GM23248 (cell line): ENCODE data around the gene ARL17B. TPM values are rescaled to one million over a fixed set of nuclear protein-coding genes. Genes with fewer than 3 reads are reported as not detected.
"Not testable (repeated sequence)": the region's sequence is repeated elsewhere in the genome, so short reads cannot be mapped to it uniquely, and the experiment has no call there.

Source experiments
- DNase-seq: peaks from one replicate; pipeline ENCODE4 v3.0.0-alpha.2; 2015
- H2AFZ ChIP-seq: fragments of 200-600 bp; sonication (generic); 2 replicates; pipeline ENCODE4 v1.6.1; 2016; ENCODE audit warnings: antibody characterized with exemption
- H3F3A ChIP-seq: fragments of 200-600 bp; sonication (generic); 2 replicates; pipeline ENCODE4 v1.6.1; 2016; ENCODE audit warnings: mild to moderate bottlenecking, antibody characterized with exemption, mixed run types; ENCODE audit not compliant: insufficient read depth
- H3K27ac ChIP-seq: fragments of 200-600 bp; sonication (generic); 2 replicates; pipeline ENCODE4 v1.5.1; 2016; ENCODE audit warnings: mild to moderate bottlenecking
- H3K27me3 ChIP-seq: fragments of 200-600 bp; sonication (generic); replicated peaks from 2 replicates; pipeline ENCODE4 v1.6.1; 2016; ENCODE audit warnings: mild to moderate bottlenecking; ENCODE audit not compliant: insufficient read depth
- H3K36me3 ChIP-seq: fragments of 200-600 bp; sonication (generic); 2 replicates; pipeline ENCODE4 v1.6.1; 2016; ENCODE audit warnings: low read depth, mild to moderate bottlenecking
- H3K4me1 ChIP-seq: fragments of 200-600 bp; sonication (generic); 2 replicates; pipeline ENCODE4 v1.6.1; 2016; ENCODE audit warnings: mild to moderate bottlenecking; ENCODE audit not compliant: insufficient read depth
- H3K4me2 ChIP-seq: fragments of 200-600 bp; sonication (generic); one replicate; pipeline ENCODE4 v1.6.1; 2016; ENCODE audit warnings: mild to moderate bottlenecking; ENCODE audit not compliant: unreplicated experiment
- H3K4me3 ChIP-seq: fragments of 200-600 bp; sonication (generic); 2 replicates; pipeline ENCODE4 v1.5.1; 2016; ENCODE audit warnings: mild to moderate bottlenecking
- H3K79me2 ChIP-seq: fragments of 200-600 bp; sonication (generic); 2 replicates; pipeline ENCODE4 v1.6.1; 2016; ENCODE audit warnings: mild to moderate bottlenecking; ENCODE audit not compliant: insufficient read depth
- H3K9ac ChIP-seq: fragments of 200-600 bp; sonication (generic); 2 replicates; pipeline ENCODE4 v1.6.1; 2016; ENCODE audit warnings: mild to moderate bottlenecking
- H3K9me2 ChIP-seq: fragments of 200-600 bp; sonication (generic); 2 replicates; pipeline ENCODE4 v1.6.1; 2016; ENCODE audit warnings: mixed run types, mild to moderate bottlenecking, moderate library complexity; ENCODE audit not compliant: insufficient read depth
- H3K9me3 ChIP-seq: fragments of 200-600 bp; sonication (generic); one replicate; pipeline ENCODE4 v1.6.1; 2017; ENCODE audit warnings: low read depth
- H4K20me1 ChIP-seq: fragments of 200-600 bp; sonication (generic); 2 replicates; pipeline ENCODE4 v1.6.0; 2016; ENCODE audit not compliant: insufficient read depth
- WGBS, 2 experiments: methylation state at CpG; one replicate each; pipeline ENCODE4 v1.1.6; 2015 to 2017; ENCODE audit warnings: low lambda C conversion rate in 2 of 2, low coverage in 1 of 2; ENCODE audit errors: missing lambda C conversion rate in 2 of 2; 5-methylcytosine and 5-hydroxymethylcytosine counted together
- in situ Hi-C: fragments of 300-500 bp; cut with MboI; formaldehyde crosslinking; loops from 2 replicates; pipeline ENCODE4 v1.15.0; 2020
- polyA plus RNA-seq: library from polyadenylated mRNA; unstranded; fragments of >200 nt; fragmentation: Nextera tagmentation; extraction: Ambion mirVana; gene quantifications from 2 replicates; pipeline ENCODE4 v1.2.1, GENCODE V29; 2016
- total RNA-seq: library from RNA; depleted of rRNA; stranded (reverse); fragments of >200 nt; shearing (Covaris generic); gene quantifications from 2 replicates; pipeline ENCODE4 v1.2.3, GENCODE V29; 2014

The ARL17B gene
- total and polyA plus RNA-seq, 2 experiments from 2014 or later, result 2.6 to 14.4 TPM

- not testable (repeated sequence) for H4K20me1 ChIP-seq, H3K36me3 ChIP-seq
- WGBS, 2 experiments, result no CpG with 5 or more reads among the region's 4 CpGs
These were observed 7.7 kb downstream of the ARL17B start for GRCh38 chr17:46353856-46354255.

DNA sequence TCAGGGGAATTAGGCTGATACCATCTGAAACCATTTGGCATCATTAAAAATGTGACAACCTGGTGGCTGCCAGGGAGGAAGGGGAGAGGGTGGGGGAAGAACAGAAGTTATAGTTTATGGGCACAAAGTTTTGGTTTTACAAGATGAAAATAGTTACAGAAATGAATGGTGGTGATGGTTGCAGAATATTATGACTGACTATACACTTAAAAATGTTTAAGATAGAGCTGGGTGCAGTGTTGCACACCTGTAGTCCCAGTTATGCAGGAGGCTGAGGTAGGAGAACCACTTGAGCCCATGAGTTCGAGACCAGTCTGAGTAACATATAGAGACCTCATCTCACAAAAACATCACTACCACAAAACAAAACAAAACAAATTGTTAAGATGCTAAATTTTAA, 12.5 kb downstream of the ARL17B start:
- not testable (repeated sequence) for H3K9ac ChIP-seq

More at GRCh38 chr17:46353856-46354255, 7.7 kb downstream of the ARL17B start:
- H3K79me2 ChIP-seq, H3K4me1 ChIP-seq, H3K4me3 ChIP-seq, DNase-seq, H3K9me2 ChIP-seq, H3K27ac ChIP-seq, H3K9me3 ChIP-seq, H3F3A ChIP-seq, H3K4me2 ChIP-seq, in situ Hi-C loops, H3K9ac ChIP-seq, H3K27me3 ChIP-seq, H2AFZ ChIP-seq: not testable (repeated sequence)

DNA sequence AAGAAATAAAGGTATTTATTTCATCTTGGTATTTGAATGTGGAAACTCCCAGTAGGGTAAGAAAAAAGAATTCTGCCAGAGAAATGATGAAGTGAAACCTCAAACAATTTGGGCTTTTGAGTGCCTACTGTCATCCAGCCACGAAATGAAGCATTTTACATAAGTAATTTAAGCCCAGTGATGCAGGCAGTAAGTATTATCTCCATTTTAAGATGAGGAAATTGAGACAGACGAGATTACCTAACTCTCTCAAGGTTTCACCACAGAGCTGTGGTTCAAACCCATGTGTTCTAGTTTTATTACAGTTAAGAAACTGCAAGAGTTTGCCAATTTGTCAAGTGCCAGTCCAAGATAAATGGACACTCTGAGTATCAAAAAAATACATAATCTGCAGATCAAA, 13.2 kb downstream of the ARL17B start:
- H3K79me2 ChIP-seq, H3K36me3 ChIP-seq, H3K27ac ChIP-seq, H3F3A ChIP-seq, H3K4me2 ChIP-seq, in situ Hi-C loops, H3K4me1 ChIP-seq, DNase-seq, H2AFZ ChIP-seq, H3K9me2 ChIP-seq, H3K9me3 ChIP-seq, H3K27me3 ChIP-seq, H3K9ac ChIP-seq, H3K4me3 ChIP-seq, H4K20me1 ChIP-seq: not testable (repeated sequence)
- WGBS, 2 experiments, result no CpG with 5 or more reads among the region's 2 CpGs

More for the DNA sequence above, 12.5 kb downstream of the ARL17B start:
- H3K4me3 ChIP-seq, H3K27ac ChIP-seq, DNase-seq, H3K36me3 ChIP-seq, H4K20me1 ChIP-seq, H2AFZ ChIP-seq, H3F3A ChIP-seq, H3K4me2 ChIP-seq, H3K79me2 ChIP-seq, H3K9me2 ChIP-seq, H3K27me3 ChIP-seq, H3K9me3 ChIP-seq, in situ Hi-C loops, H3K4me1 ChIP-seq: not testable (repeated sequence)
- WGBS, 2 experiments, result no CpG with 5 or more reads among the region's 1 CpG

- in situ Hi-C loops, DNase-seq, H4K20me1 ChIP-seq, H3K9ac ChIP-seq, H3K4me3 ChIP-seq, H3K27ac ChIP-seq, H3K79me2 ChIP-seq, H2AFZ ChIP-seq, H3K9me3 ChIP-seq, H3K27me3 ChIP-seq, H3K4me1 ChIP-seq, H3F3A ChIP-seq, H3K4me2 ChIP-seq, H3K9me2 ChIP-seq, H3K36me3 ChIP-seq: not testable (repeated sequence)
- no CpG with 5 or more reads among the region's 3 CpGs for whole genome bisulfite sequencing, 2 experiments
These were observed 19.4 kb downstream of the ARL17B start for GRCh38 chr17:46342131-46342530.

GRCh38 chr17:46341220-46341619, 20.3 kb downstream of the ARL17B start:
- in situ Hi-C loops, H2AFZ ChIP-seq, H3K9me2 ChIP-seq, H3F3A ChIP-seq, H3K27ac ChIP-seq, H4K20me1 ChIP-seq, H3K4me3 ChIP-seq, H3K4me2 ChIP-seq, DNase-seq, H3K36me3 ChIP-seq, H3K9me3 ChIP-seq, H3K27me3 ChIP-seq, H3K4me1 ChIP-seq, H3K9ac ChIP-seq, H3K79me2 ChIP-seq: not testable (repeated sequence)
- no CpG with 5 or more reads among the region's 19 CpGs for WGBS, 2 experiments

GRCh38 chr17:46294831-46295230, 66.7 kb downstream of the ARL17B start, which contains the start of gene LRRC37A:
Gene LRRC37A, plus strand, starts transcription at chr17:46295131. Its CDS starts 3 bp downstream, at chr17:46295134.
- WGBS, 2 experiments, result no CpG with 5 or more reads among the region's 16 CpGs
- H3K4me3 ChIP-seq, H3K9ac ChIP-seq, H3K27ac ChIP-seq, H3F3A ChIP-seq, H3K9me3 ChIP-seq, DNase-seq, H3K79me2 ChIP-seq, H3K27me3 ChIP-seq, H3K36me3 ChIP-seq, H3K4me2 ChIP-seq, H3K9me2 ChIP-seq, H3K4me1 ChIP-seq, H4K20me1 ChIP-seq, H2AFZ ChIP-seq: not testable (repeated sequence)
- in situ Hi-C loops, result loop anchor here (25.0 kb wide), 1 partner anchor 192 kb away; no protein-coding TSS in a partner anchor

- H3K4me1 ChIP-seq, DNase-seq, H3K27me3 ChIP-seq, H3K9ac ChIP-seq, H3F3A ChIP-seq, H3K4me2 ChIP-seq, H3K9me2 ChIP-seq, H3K9me3 ChIP-seq, H3K4me3 ChIP-seq, H3K79me2 ChIP-seq, H4K20me1 ChIP-seq, H3K36me3 ChIP-seq, H2AFZ ChIP-seq, H3K27ac ChIP-seq: not testable (repeated sequence)
- WGBS, 2 experiments, result 93 to 95% methylated on average over 8 of the region's 8 CpGs
- in situ Hi-C loops, result loop anchor here (25.0 kb wide), 1 partner anchor 196 kb away; no protein-coding TSS in a partner anchor
These were observed 69.9 kb downstream of the ARL17B start for GRCh38 chr17:46291618-46292017.

DNA sequence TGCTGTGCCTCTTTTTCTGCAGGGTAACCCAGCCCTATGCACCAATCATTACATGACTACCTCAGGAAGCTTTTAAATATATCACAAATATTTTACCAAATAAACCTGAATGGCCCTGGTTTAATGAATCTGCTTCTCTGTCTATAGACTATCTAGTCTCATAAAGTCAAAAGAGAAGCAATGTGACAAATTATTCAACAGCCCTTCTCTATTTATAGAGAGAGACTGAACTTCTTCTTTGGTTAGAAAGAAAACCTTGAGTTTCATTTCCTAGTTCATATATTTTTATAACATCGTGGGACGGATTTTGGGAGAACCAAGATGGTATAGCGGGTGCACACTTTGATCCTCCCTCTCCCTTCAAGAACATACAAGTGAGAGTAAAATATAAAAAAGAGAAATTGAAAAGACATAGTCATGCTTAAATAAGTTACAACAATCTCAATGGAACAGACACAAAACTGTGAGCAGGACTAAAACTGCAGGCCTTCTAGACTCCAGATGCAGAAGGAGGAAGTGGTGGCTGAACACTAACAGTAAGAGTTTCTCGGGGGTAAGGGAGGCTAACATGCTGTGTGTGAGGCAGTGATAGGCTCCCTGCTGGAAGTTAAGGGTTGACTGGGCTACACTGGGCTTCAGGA, 70.5 kb downstream of the ARL17B start:
- H3K36me3 ChIP-seq, H4K20me1 ChIP-seq, H3K27me3 ChIP-seq, H2AFZ ChIP-seq, H3K9me2 ChIP-seq, H3K79me2 ChIP-seq, H3K4me3 ChIP-seq, H3F3A ChIP-seq, DNase-seq, H3K4me1 ChIP-seq, H3K9me3 ChIP-seq, H3K9ac ChIP-seq, H3K4me2 ChIP-seq, H3K27ac ChIP-seq: not testable (repeated sequence)
- in situ Hi-C loops, result loop anchor here (25.0 kb wide), 1 partner anchor 196 kb away; no protein-coding TSS in a partner anchor
- 94 to 95% methylated on average over 4 of the region's 4 CpGs for WGBS, 2 experiments
